GM11168 (cell line): ENCODE results near the gene TRIM2.
"Not testable (repeated sequence)": the region's sequence is repeated elsewhere in the genome, so short reads cannot be mapped to it uniquely, and the experiment has no call there.

Source experiments
- in situ Hi-C: fragments of 300-500 bp; cut with MboI; formaldehyde crosslinking; loops from one replicate; pipeline ENCODE4 v1.12.0; 2022; ENCODE audit warnings: low sequenced_read_pairs; ENCODE audit not compliant: unreplicated experiment

Gene TRIM2

GRCh38 chr4:153186046-153186728 is 18.1 kb upstream of the TRIM2 start:
- in situ Hi-C loops, result no loop called here

- in situ Hi-C loops, result no loop called here
These were observed 15.0 kb upstream of the TRIM2 start for GRCh38 chr4:153189016-153189801.

DNA sequence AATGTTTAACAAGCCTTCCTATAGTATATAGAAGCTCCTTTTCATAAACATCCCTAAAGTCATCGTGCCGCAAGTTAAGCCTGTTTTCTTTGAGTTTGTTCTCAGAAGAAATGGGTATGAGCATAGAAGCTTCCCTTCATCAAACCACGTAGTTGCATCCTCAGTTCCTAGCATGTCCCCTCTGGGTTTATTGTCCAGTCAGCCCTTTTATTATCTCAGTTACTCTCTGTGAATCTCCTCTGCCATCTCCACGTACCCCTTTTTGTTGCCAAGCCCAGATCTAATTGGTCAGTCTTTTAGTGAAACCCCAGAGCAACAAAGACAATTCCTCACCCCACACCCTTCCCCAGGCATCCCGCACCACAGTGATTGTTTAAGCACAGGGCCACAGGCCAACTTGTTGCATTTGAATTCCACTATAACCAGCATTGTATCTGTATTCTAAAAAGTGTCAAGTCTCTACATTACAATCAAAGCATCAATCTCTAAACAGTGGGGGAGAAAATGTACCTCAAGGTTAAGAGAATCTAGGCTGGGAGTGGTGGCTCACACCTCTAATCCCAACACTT is 12.4 kb upstream of the TRIM2 start:
- in situ Hi-C loops, result no loop called here

DNA sequence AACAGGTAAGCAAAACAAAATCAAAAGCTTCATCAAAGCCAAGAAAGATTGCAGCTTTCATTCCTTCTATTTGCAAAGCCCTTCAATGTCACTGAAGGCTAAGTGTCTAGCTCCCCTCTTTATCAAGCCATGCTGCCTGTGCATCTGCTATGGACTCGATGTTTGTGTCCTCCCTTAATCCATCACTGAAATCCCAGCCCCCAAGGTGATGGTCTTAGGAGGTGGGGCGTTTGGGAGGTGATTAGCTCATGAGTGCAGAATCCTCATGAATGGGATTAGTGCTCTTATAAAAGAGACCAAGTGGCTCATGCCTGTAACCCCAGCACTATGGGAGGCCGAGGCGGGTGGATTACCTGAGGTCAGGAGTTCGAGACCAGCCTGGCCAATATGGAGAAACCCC is 6.9 kb upstream of the TRIM2 start:
- in situ Hi-C loops, result no loop called here

DNA sequence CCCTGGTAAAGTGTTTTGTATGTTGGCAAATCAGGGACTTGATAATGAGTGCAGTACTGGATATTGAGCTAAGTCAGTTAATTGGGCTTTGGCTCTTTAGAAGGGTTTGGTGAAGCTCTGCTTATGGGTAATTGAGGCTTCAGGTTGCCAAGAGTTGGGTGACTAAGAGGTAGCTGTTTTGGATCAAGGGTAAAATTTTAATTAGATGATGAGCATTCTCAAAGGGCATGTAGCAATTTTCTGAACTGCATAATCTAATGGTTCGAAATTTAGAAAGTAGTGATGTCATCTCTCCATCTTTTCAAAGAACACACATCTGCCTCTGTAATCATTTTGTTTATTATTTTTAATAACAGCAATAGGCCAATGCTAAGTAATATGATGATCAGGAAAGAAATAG is 5.5 kb upstream of the TRIM2 start:
- in situ Hi-C loops, result no loop called here

GRCh38 chr4:153203746-153204145 is 497 bp upstream of the TRIM2 start:
- in situ Hi-C loops, result not testable (repeated sequence)

GRCh38 chr4:153204728-153205648 is 745 bp downstream of the TRIM2 start:
- in situ Hi-C loops, result no loop called here

DNA sequence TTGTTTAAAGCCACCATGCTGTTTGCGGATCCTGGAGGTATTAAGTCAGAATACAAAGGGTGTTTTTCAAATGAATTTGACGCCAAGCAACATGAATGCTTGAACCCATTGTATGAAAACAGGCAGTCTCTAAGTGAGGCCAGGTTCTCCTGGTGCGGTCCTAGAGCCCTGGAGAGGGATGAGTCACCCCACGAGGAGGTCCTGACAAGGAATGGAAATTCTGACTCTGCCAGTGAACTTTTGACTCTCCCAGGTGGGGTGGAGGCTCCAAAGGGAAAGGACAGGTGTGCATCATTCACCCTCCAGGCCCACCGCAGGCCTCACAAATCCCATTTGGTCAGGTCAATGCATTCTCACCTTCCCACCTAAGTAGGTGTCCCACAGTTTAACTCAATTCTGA is 1.5 kb downstream of the TRIM2 start:
- in situ Hi-C loops, result no loop called here

DNA sequence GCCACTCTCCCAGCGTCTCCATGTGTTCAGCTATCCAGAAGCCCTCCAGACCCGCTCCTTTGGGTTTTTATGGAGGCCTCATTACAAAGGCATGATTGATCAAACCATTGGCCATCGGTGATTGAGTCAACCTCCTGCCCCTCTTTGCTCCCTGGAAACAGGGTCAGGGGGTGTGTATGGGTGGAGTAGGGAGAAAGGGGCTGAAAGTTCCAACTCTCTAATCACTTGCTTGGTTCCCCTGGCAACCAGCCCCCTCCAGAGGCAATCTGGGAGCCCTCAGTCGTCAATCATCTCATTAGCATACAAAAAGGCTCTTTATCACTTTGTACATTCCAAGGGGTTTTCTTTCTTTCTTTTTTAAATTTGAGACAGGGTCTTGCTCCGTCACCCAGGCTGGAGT is 2.3 kb downstream of the TRIM2 start:
- in situ Hi-C loops, result no loop called here

GRCh38 chr4:153207027-153207426 is 2.8 kb downstream of the TRIM2 start:
- in situ Hi-C loops, result no loop called here

GRCh38 chr4:153207567-153207966 is 3.3 kb downstream of the TRIM2 start:
- in situ Hi-C loops, result no loop called here

GRCh38 chr4:153209410-153209809 is 5.2 kb downstream of the TRIM2 start:
- in situ Hi-C loops, result no loop called here

GRCh38 chr4:153210727-153211126 is 6.5 kb downstream of the TRIM2 start:
- in situ Hi-C loops, result no loop called here

GRCh38 chr4:153211986-153212728 is 7.9 kb downstream of the TRIM2 start:
- in situ Hi-C loops, result no loop called here

DNA sequence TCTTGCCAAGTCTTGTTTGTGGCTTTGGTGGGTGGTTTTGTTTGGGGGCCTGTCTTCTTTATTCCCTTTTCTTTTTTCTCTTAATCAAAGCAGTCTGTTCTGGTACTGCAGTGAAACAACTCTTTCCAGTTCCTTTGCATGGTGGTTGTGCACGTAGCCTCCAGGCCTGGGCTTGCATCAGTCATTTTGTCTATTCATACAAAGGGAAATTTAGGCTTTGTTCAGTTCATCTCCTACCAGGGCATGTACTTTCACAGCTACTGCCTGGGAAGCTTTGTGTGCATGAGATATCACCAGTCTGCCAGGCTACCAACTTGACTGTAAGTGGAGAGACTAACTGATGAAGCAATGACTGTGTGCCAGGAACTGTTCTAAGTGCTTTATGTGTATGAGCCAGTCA is 8.5 kb downstream of the TRIM2 start:
- in situ Hi-C loops, result no loop called here

DNA sequence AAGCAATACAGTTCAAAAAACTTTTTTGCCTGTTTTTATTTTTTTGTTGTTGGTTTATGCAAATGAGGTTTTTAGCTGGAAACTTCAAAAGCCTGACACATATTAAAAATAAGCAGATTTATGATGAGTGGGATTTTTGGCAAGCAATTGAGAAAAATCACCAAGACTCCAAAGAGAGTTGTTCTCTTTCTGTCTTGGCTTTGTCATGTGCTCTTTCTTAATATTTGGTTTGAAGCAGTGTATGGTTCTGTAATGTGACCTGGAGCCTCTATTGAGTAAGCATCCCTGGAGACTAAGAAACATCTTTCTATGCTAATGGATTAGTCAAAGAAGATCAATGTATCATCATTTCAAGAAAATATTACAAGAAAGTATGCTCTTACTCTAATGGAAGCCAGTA is 11.7 kb downstream of the TRIM2 start:
- in situ Hi-C loops, result no loop called here

DNA sequence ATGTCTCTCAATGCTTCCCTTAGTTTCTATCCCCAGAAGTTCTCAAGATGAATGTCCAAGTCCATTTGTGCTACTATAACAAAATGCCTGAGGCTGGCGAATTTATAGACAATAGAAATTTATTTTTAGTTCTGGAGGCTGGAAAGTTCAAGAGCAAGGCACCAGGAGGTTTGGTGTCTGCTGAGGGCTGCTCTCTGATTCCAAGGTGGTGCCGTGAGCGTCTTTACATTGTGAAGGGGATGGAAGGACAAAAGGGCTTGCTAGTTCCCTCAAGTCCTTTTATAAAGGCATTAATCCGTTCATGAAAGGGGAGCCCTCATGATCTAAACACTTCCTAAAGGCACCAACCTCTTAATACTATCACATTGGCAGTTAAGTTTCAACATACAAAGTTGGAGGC is 12.3 kb downstream of the TRIM2 start:
- in situ Hi-C loops, result no loop called here

DNA sequence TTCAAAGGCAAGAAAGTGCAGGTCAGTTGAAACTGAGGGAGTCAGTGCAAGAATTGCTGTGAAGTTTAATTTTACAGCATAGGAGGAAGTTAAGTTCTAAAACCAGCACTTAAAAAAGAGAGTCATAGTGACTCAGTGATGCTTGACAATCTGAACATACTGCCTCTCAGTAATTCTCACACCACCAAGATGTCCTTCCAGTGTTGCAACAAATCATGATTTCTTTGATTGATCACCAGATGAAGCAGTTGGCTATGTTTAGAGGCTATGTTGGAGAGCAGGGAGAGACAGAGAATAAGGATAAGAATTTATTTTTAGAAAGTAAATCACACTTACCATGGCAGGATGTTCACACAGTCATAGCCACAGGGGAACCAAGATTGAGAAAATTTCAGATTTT is 13.2 kb downstream of the TRIM2 start:
- in situ Hi-C loops, result no loop called here

GRCh38 chr4:153218961-153219360 is 14.7 kb downstream of the TRIM2 start:
- in situ Hi-C loops, result no loop called here
